Measurements from ENCODE around the gene KATNAL1. TPM values are rescaled to one million over a fixed set of nuclear protein-coding genes. Genes with fewer than 3 reads are reported as not detected.

Gene KATNAL1
- total RNA-seq, 1 donor from 2014 or later = 29.1 TPM

DNA sequence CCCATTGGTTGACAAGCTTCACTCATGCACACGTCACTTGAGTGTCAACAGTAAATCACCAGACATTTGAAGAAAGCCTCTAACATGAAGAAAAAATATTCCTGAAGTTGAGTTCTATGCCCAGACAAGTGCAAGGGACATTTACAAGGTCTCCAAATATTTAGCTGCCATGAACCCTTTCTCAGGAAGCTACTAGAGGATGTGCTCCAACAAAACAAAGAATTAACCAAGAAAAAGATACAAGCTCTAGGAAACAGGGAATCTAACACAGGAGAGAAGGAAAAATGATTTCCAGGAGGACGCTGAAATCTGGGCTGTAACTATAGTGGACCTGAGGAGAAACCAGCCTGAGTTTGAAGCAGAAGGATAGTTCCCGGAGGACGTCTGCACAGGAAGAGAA lies 45.7 kb upstream of the KATNAL1 start:
- Mint-ChIP-seq H3K9me3 (peaks cover 3% of the 10 kb centered on the region), H3K4me1 (peaks cover 6% of the 10 kb centered on the region), H3K27ac (ENCODE audit: unreplicated experiment) (no peak overlapping the region), H3K36me3 (ENCODE audit: low read depth) (peaks cover 4% of the 10 kb centered on the region), H3K4me3 (no peak overlapping the region), H3K27me3 (ENCODE audit: low read depth) (no peaks in the 10 kb centered on the region)
- TF ChIP-seq, protein P1, sequence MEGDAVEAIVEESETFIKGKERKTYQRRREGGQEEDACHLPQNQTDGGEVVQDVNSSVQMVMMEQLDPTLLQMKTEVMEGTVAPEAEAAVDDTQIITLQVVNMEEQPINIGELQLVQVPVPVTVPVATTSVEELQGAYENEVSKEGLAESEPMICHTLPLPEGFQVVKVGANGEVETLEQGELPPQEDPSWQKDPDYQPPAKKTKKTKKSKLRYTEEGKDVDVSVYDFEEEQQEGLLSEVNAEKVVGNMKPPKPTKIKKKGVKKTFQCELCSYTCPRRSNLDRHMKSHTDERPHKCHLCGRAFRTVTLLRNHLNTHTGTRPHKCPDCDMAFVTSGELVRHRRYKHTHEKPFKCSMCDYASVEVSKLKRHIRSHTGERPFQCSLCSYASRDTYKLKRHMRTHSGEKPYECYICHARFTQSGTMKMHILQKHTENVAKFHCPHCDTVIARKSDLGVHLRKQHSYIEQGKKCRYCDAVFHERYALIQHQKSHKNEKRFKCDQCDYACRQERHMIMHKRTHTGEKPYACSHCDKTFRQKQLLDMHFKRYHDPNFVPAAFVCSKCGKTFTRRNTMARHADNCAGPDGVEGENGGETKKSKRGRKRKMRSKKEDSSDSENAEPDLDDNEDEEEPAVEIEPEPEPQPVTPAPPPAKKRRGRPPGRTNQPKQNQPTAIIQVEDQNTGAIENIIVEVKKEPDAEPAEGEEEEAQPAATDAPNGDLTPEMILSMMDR (conservative IDR thresholded peaks at IDR 0.05) = no peak
- no peak for DNase-seq (ENCODE audit: low read depth, low spot score)

DNA sequence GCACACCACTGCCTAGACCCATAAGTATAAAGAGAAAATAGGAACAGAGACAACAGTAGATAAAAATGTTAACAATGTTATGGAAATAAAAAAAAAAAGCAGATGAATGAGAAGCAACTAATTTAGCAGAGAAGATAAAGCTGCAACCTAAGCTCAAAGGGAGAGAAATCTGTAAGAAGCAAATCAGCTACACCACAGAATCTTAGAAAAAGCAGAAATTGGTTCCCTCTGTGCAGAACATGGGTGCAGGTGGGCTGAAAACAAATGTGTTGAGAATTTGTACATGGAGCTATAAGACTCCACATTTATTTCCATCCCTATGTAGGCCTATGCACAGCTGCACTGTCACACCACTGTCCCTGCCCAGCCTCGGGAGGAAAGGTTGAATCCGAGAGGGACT lies 44.8 kb upstream of the KATNAL1 start:
- H3K4me3 Mint-ChIP-seq = no peak overlapping the region
- peaks cover 4% of the 10 kb centered on the region for H3K36me3 Mint-ChIP-seq (ENCODE audit: low read depth)
- no peaks in the 10 kb centered on the region for H3K27me3 Mint-ChIP-seq (ENCODE audit: low read depth)
- TF ChIP-seq, protein P1 (conservative IDR thresholded peaks at IDR 0.05) = no peak
- no peak overlapping the region for H3K27ac Mint-ChIP-seq (ENCODE audit: unreplicated experiment)
- H3K9me3 Mint-ChIP-seq = peaks cover 3% of the 10 kb centered on the region
- no peak for DNase-seq (ENCODE audit: low read depth, low spot score)
- peaks cover 6% of the 10 kb centered on the region for H3K4me1 Mint-ChIP-seq

DNA sequence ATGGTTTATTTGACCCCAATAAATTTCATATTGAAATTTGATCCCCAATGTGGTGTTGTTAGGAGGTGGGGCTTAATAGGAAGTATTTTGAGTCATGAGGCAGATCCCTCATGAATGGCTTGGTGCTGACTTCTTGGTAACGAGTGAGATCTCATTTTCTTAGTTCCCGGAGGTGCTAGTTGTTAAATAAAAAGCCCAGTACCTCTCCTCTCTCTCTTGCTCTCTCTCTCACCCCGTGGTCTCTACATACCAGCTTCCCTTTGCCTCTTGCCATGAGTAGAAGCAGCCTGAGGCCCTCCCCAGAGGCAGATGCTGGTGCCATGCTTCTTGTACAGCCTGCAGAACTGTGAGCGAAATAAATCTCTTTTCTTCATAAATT lies 39.4 kb upstream of the KATNAL1 start:
- TF ChIP-seq, protein P1 (conservative IDR thresholded peaks at IDR 0.05) = no peak
- Mint-ChIP-seq H3K4me3 (no peak overlapping the region), H3K36me3 (ENCODE audit: low read depth) (no peaks in the 10 kb centered on the region), H3K27me3 (ENCODE audit: low read depth) (no peaks in the 10 kb centered on the region), H3K27ac (ENCODE audit: unreplicated experiment) (no peak overlapping the region), H3K9me3 (no peaks in the 10 kb centered on the region), H3K4me1 (no peaks in the 10 kb centered on the region)
- no peak for DNase-seq (ENCODE audit: low read depth, low spot score)

DNA sequence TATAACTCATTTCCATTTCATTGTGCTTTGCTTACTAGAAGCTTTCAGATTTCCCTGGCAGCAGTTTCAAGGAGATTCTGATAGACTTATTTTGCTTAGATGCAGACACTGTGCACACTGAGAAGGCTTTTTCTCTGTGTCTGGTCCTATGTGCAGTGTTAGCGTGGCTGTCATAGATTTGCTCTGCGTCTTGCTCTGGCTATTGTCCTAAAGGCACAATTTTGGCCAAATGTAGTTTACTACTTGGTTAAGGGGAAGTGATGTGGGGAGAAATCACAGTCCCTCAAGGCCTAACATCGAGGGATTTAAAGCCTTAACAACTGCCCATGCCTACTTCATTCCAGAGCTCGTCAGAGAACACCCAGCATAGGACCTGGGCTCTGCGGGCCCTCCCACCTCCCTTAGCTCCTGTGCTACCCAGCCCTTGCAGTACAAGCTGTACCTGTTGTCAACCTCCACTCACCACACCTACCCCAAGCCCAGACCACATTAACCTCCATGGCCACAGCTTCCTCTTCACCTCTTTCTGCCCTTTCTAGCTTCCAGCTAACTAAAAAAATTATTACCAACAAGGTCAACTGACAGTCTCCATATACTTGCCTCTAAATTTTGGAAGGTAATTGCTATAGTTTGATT lies 38.9 kb upstream of the KATNAL1 start:
- H3K27me3 Mint-ChIP-seq (ENCODE audit: low read depth) = no peaks in the 10 kb centered on the region

DNA sequence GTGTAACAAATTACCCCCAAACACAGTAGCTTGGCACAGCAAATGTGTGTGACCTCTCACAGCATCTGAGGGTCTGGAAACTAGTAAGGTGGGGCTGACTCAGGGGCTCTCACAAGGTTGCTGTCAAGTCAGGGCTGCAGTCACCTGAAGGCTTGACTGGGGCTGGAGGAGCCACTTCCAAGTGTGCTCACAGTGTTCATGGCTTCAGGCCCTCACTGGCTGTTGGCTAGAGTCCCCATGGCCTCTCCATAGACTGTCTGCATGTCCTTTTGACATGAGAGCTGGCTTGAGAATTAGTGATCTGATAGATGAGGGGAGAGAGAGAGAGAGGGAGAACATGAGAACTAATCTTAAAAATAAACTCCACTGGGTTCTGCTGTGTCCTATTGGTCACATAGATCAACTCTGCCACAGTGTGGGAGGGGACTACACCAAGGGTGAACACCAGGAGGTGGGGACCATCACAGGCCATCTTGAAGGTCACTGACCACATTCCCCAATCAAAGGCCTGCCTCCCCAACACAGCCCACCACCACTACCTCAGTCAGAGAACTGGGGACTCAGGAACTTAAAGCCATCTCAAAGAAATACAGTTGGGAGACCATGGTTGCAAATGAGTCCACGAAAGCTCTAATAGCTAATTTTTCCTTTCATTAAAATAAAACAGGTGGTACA lies 38.2 kb upstream of the KATNAL1 start:
- no peaks in the 10 kb centered on the region for H3K9me3 Mint-ChIP-seq
- no peaks in the 10 kb centered on the region for H3K4me1 Mint-ChIP-seq
- DNase-seq (ENCODE audit: low read depth, low spot score) = no peak
- H3K4me3 Mint-ChIP-seq = no peak overlapping the region
- H3K27me3 Mint-ChIP-seq (ENCODE audit: low read depth) = no peaks in the 10 kb centered on the region
- no peak overlapping the region for H3K27ac Mint-ChIP-seq (ENCODE audit: unreplicated experiment)
- TF ChIP-seq, protein P1 (conservative IDR thresholded peaks at IDR 0.05) = no peak
- no peaks in the 10 kb centered on the region for H3K36me3 Mint-ChIP-seq (ENCODE audit: low read depth)

More for the DNA sequence above, 38.9 kb upstream of the KATNAL1 start:
- no peaks in the 10 kb centered on the region for H3K36me3 Mint-ChIP-seq (ENCODE audit: low read depth)
- TF ChIP-seq, protein P1 (conservative IDR thresholded peaks at IDR 0.05) = no peak
- no peaks in the 10 kb centered on the region for H3K9me3 Mint-ChIP-seq
- H3K4me1 Mint-ChIP-seq = no peaks in the 10 kb centered on the region
- H3K4me3 Mint-ChIP-seq = no peak overlapping the region
- DNase-seq (ENCODE audit: low read depth, low spot score) = no peak
- H3K27ac Mint-ChIP-seq (ENCODE audit: unreplicated experiment) = peak overlapping the region; percentile 13
